ENCODE data around the gene CCN5.
"Not testable (repeated sequence)": the region's sequence is repeated elsewhere in the genome, so short reads cannot be mapped to it uniquely, and the experiment has no call there.

Gene CCN5

DNA sequence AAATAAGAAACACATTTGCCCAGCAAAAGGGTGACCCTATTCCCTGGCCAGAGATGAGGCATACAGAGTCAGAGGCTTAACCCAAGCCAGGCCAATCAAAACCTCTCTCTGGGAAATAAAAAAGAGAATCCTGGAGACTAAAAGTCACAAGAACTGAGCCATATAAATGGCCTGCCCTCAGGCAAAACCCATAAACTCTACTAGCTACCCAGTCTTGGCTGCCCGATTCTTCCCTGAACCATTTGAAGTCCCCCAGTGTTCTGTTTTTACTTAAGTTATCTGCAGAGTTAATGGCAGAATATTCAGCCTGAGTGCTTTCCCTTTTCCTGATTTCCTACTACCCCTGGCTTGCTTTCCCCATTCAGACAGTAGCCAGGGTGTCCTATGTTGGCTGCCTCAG, 44.4 kb downstream of the CCN5 start:
- intact Hi-C loops (cut with micrococcal nuclease) = no loop called here
- Mint-ChIP-seq H3K27ac (no peak overlapping the region), H3K4me1 (ENCODE audit: low read depth) (no peaks in the 10 kb centered on the region), H3K9me3 (no peaks in the 10 kb centered on the region), H3K36me3 (ENCODE audit: low read depth) (no peaks in the 10 kb centered on the region), H3K27me3 (peaks cover 7% of the 10 kb centered on the region), H3K4me3 (no peak overlapping the region)

DNA sequence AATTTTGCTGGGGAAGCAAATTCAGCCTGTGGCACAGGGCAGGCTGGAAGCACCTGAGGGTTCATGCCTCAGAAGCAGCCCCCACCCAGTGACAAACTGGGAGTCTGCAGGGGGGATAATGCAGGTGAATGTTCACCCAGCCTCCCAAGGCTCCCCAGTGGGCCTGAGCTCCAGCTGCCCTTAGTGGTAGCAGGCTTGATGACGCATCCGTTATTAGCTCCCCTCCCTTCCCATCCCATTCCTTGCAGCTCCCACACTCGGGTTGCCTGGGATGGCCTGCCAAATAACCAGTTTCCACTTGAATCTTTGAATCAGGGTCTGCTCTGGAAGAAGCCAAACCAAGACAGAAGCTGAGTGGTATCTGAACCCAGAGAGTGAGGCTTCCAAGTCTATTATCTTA, 46.3 kb downstream of the CCN5 start:
- intact Hi-C loops (cut with micrococcal nuclease) = no loop called here
- H3K36me3 Mint-ChIP-seq (ENCODE audit: low read depth) = no peaks in the 10 kb centered on the region
- no peak overlapping the region for H3K27ac Mint-ChIP-seq
- no peaks in the 10 kb centered on the region for H3K4me1 Mint-ChIP-seq (ENCODE audit: low read depth)
- H3K4me3 Mint-ChIP-seq = no peak overlapping the region
- H3K27me3 Mint-ChIP-seq = peaks cover 10% of the 10 kb centered on the region
- H3K9me3 Mint-ChIP-seq = no peaks in the 10 kb centered on the region

DNA sequence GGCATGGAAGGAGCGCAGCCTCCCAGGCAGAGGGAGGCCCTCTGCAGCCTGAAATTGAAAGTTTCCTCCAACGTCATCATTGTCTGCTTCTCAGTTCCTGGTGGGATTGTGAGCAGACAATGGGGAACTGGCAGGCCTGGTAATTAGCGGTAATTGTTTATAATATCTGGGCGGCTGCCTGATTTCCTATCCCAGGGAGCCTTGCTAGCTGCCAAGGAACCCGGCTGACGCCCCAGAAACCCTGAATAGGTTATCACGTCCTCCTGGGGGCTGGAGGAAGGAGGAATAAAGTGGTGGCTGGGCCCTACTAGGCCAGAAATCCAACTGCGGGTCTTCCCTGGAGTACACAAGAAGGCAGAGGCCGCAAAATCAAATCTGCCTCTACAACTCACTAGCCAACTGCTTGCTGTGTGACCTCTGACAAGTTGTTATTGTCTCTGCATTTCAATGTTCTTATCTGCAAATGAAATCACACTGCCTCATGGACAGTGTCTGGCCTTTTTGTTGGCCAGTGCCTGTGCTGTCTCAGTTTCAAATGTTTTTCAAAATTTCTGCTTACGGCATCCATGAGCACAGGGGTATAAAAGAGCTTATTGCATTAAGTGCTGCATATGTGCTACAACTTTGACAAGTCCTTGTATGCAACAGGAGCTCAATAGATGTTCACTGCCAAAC, 47.4 kb downstream of the CCN5 start:
- Mint-ChIP-seq H3K27ac (no peak overlapping the region), H3K4me3 (no peak overlapping the region), H3K27me3 (peaks cover 10% of the 10 kb centered on the region)

DNA sequence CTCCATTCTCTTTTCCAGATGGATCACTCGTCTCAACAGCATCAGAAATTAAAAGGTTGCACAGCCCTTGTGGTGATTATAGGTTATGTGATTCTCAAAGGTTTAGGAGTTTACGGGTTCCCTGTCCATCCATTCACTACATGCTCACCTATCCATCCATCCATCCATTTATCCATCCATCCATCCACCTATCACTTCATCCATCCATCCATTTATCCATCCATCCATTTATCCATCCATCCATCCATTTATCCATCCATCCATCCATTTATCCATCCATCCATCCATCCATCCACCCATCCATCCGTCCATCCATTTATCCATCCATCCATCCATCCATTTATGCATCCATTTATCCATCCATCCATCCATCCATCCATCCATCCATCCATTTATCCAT, 48.6 kb downstream of the CCN5 start:
- H3K27me3 Mint-ChIP-seq = peaks cover 13% of the 10 kb centered on the region
- intact Hi-C loops (cut with micrococcal nuclease); H3K9me3 Mint-ChIP-seq; H3K27ac Mint-ChIP-seq; H3K4me1 Mint-ChIP-seq (ENCODE audit: low read depth); H3K36me3 Mint-ChIP-seq (ENCODE audit: low read depth); H3K4me3 Mint-ChIP-seq: not testable (repeated sequence)

More for the DNA sequence above, 47.4 kb downstream of the CCN5 start:
- Mint-ChIP-seq H3K4me1 (ENCODE audit: low read depth) (no peaks in the 10 kb centered on the region), H3K36me3 (ENCODE audit: low read depth) (no peaks in the 10 kb centered on the region), H3K9me3 (no peaks in the 10 kb centered on the region)
- intact Hi-C loops (cut with micrococcal nuclease) = no loop called here

DNA sequence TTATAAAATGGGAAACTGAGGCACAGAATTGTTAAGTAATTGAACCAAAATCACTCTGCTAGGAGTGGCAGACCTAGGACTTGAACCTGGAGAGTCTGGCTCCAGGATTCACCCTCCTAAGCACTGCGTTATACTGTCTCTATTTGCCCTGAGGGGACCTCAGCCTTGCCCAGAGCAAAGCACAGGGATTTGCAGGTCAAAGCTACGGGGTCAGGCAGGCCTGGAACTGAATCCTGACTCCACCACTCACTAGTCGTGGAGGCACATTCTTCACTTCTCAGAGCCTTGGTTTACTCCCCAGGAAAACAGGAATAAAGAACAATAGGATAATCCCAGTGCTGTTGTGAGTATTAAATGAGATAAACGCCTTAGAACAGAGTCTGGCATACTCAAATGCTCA, 49.9 kb downstream of the CCN5 start:
- Mint-ChIP-seq H3K4me3 (no peak overlapping the region), H3K27ac (no peak overlapping the region), H3K4me1 (ENCODE audit: low read depth) (no peaks in the 10 kb centered on the region), H3K27me3 (peaks cover 10% of the 10 kb centered on the region), H3K9me3 (no peaks in the 10 kb centered on the region), H3K36me3 (ENCODE audit: low read depth) (no peaks in the 10 kb centered on the region)
- intact Hi-C loops (cut with micrococcal nuclease) = no loop called here

DNA sequence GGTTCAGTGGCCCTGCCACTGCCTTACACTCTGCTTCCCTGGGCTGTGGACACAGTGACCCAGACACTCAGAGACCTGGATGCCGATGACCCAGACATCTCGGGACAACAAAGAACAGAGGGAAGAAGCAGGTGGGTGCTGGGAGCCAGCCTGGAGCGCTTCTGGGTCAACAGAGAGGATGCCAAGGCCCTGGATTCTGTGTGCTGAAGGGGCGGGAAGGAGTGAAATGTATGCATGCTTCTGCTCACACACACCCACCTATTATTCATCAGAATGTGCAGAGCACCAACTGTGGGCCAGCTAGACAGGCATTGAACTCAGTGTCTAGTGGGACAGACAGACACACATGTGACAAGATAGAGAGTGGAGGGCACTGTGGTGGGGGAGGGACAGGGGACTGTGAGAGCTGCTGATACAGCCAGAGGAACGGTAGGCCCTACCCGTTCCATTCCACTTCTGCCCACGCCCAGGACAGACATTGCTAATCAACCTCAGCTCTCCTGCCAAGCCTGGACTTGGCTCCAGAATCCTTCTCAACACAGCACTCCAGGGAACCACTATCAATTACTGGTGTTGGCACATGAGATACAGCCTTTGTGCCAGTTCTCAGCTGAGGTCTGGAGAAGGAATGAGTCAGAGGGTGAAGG, 50.7 kb downstream of the CCN5 start:
- Mint-ChIP-seq H3K27me3 (peaks cover 10% of the 10 kb centered on the region), H3K27ac (no peak overlapping the region)

DNA sequence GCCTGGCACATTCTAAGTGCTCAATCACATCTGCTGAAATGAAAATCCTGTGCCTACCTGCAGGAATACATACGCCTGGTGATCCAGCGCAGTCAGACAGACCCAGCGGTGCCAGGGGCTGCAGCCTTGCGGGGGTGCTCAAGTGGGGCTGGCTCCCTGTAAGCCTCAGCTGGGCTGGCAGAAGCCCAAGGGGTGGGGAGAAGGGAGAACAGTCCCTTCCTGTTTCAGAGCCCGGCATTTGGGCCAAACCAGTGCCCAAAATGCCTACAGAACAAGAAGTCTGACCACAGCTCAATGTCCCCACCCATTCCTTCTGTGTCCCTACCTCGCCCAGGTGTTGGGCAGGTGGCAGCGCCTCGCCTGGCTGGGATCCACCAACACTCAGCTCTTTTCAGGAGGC, 53.1 kb downstream of the CCN5 start:
- no peak overlapping the region for H3K27ac Mint-ChIP-seq
- H3K4me1 Mint-ChIP-seq (ENCODE audit: low read depth) = no peaks in the 10 kb centered on the region
- intact Hi-C loops (cut with micrococcal nuclease) = no loop called here
- H3K27me3 Mint-ChIP-seq = peaks cover 16% of the 10 kb centered on the region
- no peak overlapping the region for H3K4me3 Mint-ChIP-seq
- H3K36me3 Mint-ChIP-seq (ENCODE audit: low read depth) = no peaks in the 10 kb centered on the region
- H3K9me3 Mint-ChIP-seq = no peaks in the 10 kb centered on the region

More for the DNA sequence above, 50.7 kb downstream of the CCN5 start:
- Mint-ChIP-seq H3K4me3 (no peak overlapping the region), H3K9me3 (no peaks in the 10 kb centered on the region), H3K4me1 (ENCODE audit: low read depth) (no peaks in the 10 kb centered on the region), H3K36me3 (ENCODE audit: low read depth) (no peaks in the 10 kb centered on the region)
- intact Hi-C loops (cut with micrococcal nuclease) = no loop called here

DNA sequence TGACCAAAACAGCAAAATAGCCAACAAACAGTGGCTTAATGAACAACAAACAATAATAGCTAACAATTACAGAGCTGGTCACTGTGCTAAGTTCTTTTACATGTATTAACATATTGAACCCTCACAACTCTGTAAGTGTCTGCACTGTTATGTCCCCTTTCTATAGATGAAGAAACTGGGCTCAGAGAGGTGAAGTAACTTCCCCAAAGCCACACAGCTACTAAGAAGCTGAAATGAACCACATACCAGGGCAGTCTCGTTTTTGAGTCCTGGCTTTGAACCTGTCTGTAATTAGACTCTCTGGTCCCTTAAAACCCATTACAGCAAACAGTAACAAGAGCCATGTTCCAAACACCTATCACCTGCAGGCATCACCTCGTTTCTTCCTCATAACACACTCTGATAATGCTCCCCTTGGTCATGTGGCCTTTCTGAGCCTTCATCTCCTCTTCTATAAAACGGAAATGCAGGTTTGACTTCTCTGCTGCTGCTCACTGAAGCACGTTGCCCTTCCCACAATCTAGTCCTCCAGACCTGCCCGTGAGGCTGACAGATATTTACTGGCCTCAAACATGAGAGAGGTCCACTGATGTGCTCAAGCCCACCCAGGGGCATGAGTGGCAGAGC, 53.8 kb downstream of the CCN5 start:
- Mint-ChIP-seq H3K36me3 (ENCODE audit: low read depth) (no peaks in the 10 kb centered on the region), H3K27ac (no peak overlapping the region), H3K27me3 (peaks cover 16% of the 10 kb centered on the region), H3K4me3 (no peak overlapping the region), H3K4me1 (ENCODE audit: low read depth) (no peaks in the 10 kb centered on the region), H3K9me3 (no peaks in the 10 kb centered on the region)
- intact Hi-C loops (cut with micrococcal nuclease) = no loop called here

DNA sequence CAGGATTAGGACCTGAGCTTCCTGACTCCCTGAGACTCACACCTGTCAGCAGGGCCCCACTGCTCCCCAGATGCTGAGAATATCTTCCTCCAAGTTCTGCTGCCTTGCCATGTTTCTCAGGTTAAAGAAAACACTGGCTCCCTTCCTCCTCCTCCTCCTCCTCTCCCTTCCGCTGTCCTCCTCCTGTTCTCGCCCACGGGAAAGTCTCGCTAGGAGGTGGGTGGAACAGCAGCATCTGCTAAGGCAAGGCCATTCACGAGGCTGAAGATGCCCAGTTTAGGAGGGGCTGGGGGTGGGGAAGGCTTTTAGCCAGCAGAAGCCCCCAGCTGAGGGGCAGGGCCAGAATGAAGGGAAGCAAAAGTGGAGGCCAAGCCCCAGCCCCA, 54.3 kb downstream of the CCN5 start:
- Mint-ChIP-seq H3K36me3 (ENCODE audit: low read depth) (no peaks in the 10 kb centered on the region), H3K27ac (no peak overlapping the region), H3K4me1 (ENCODE audit: low read depth) (no peaks in the 10 kb centered on the region), H3K9me3 (no peaks in the 10 kb centered on the region), H3K27me3 (peaks cover 16% of the 10 kb centered on the region), H3K4me3 (no peak overlapping the region)
- intact Hi-C loops (cut with micrococcal nuclease) = no loop called here

DNA sequence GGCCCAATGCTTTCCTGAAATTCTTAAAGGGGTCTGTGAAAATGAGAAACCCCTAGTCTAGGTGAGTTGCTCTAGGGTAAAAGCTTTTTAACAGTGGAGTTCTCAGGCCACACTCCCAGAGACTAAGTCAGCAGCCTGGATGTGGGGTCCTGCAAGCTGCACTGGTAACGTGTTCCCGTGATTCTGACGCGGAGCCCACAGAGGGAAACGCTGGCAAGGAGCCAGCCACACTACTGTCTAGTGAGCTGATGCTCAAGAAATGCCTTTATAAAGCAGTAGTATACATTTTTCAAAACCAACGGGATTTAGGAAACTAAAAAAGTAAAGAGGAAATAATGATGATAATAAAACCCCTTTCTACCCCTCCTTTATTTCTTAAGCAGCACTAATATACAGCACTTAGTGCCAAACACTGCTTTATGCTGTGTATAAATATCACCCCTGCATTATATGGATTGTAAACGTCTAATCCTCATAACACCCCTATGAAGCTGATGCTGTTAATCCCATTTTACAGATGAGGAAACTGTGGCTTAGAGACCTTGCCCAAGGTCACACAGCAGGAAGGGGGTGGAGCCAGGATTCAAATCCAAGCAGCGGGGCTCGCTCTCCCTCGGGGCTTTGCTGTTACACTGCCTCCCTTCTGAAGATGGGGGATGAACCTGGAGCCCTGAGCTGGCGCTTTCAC, 55.5 kb downstream of the CCN5 start:
- intact Hi-C loops (cut with micrococcal nuclease) = no loop called here
- Mint-ChIP-seq H3K36me3 (ENCODE audit: low read depth) (no peaks in the 10 kb centered on the region), H3K4me1 (ENCODE audit: low read depth) (no peaks in the 10 kb centered on the region), H3K4me3 (no peak overlapping the region), H3K27ac (no peak overlapping the region), H3K9me3 (no peaks in the 10 kb centered on the region), H3K27me3 (peaks cover 15% of the 10 kb centered on the region)

DNA sequence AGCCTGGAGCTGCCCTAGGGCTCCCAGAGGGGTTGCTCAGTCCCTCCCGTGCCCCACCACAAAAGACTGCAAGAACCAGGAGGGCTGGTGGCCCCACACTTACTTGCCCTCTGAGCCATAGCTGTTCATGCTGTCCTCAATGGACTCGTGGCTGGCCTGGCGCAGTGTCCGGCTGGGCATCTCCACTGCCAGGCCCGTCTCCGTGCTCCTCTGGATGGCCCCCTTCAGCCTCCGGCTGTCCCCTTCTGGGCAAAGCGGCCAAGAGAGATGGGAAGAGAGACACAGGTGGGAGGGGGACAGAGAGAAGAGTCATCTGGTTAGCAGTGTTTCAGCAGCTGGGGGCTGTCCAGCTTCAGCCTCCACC, 56.0 kb downstream of the CCN5 start:
- Mint-ChIP-seq H3K9me3 (no peaks in the 10 kb centered on the region), H3K4me1 (ENCODE audit: low read depth) (no peaks in the 10 kb centered on the region), H3K36me3 (ENCODE audit: low read depth) (no peaks in the 10 kb centered on the region), H3K27ac (no peak overlapping the region), H3K27me3 (peaks cover 13% of the 10 kb centered on the region), H3K4me3 (no peak overlapping the region)
- intact Hi-C loops (cut with micrococcal nuclease) = no loop called here

DNA sequence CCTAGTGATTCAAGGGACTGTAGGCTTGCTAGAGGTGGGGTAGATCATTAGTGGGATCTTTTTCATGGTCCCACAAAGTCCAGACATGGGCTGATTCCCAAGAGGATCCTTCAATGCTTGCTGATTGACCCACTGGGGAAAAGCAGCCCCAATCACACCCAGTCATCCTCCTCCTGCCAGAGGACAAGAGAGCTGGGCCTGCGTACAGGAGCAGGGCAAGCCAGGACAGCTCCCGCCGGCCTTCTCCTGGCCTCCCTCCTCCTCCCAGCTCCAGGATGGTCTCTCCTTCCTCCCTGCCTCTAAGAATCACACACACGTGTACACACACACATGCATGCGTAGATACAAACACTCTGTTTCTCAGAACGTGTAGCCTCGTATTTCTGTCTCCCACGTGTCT, 57.5 kb downstream of the CCN5 start:
- intact Hi-C loops (cut with micrococcal nuclease) = no loop called here
- H3K27ac Mint-ChIP-seq = no peak overlapping the region
- no peaks in the 10 kb centered on the region for H3K9me3 Mint-ChIP-seq
- no peak overlapping the region for H3K4me3 Mint-ChIP-seq
- H3K27me3 Mint-ChIP-seq = peaks cover 13% of the 10 kb centered on the region
- no peaks in the 10 kb centered on the region for H3K36me3 Mint-ChIP-seq (ENCODE audit: low read depth)
- no peaks in the 10 kb centered on the region for H3K4me1 Mint-ChIP-seq (ENCODE audit: low read depth)

DNA sequence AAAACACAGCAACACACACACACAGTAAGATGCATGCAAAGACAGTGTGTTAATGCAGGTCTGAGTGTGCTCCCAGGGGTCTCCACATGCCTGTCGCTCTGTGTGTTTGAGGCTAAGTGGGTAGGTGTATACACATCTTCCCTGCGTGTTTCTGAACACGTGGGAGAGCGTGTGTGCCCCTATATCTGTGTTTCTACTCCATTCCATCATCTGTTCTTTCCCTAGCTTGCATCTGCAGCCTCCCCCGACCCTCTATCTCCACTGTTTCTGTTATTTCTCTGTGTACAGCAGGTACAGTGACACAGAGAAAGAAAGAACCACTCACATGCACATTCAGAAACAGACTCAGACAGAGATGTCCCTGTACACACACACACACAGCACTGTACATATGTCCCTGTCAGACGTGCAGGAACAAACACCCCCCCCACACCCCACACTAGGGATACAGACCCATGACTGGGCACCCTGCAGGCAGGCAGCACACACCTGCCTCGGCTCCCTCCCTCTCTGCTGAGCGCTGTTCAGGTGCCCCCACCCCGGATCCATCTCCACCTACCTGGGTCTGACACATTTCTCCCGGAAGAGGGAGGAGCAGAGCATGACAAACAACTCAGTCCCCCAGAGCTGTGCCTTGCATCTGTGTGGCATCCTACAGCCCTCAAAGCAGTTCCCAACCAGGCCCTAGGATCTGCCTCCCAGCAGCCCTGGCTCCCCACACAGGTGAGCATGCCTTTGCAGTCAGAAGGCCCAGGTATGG, 58.1 kb downstream of the CCN5 start:
- peaks cover 12% of the 10 kb centered on the region for H3K27me3 Mint-ChIP-seq
- no peaks in the 10 kb centered on the region for H3K4me1 Mint-ChIP-seq (ENCODE audit: low read depth)
- intact Hi-C loops (cut with micrococcal nuclease) = no loop called here
- H3K9me3 Mint-ChIP-seq = no peaks in the 10 kb centered on the region
- no peaks in the 10 kb centered on the region for H3K36me3 Mint-ChIP-seq (ENCODE audit: low read depth)
- no peak overlapping the region for H3K27ac Mint-ChIP-seq
- H3K4me3 Mint-ChIP-seq = no peak overlapping the region

DNA sequence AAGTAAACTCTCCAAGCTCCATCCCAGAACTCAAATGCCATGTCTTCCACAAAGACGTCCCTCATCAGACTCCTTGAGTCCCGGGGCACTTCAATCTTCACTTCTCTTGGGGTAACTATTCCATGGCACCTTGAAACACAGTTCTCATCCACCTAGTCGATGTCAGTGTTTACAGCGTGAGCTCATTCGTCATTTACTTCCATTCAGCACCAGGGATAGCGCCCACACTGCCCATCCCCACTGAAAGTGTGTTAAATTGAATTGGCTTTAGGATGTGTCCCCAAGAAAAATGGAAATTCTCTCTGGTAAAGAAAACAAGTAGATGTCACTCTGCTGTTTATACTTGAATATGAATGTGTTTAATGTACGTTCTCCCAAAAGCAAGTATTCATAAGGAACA, 61.8 kb downstream of the CCN5 start:
- Mint-ChIP-seq H3K4me1 (ENCODE audit: low read depth) (no peaks in the 10 kb centered on the region), H3K9me3 (no peaks in the 10 kb centered on the region), H3K36me3 (ENCODE audit: low read depth) (no peaks in the 10 kb centered on the region), H3K4me3 (no peak overlapping the region), H3K27me3 (peaks cover 1% of the 10 kb centered on the region), H3K27ac (no peak overlapping the region)
- intact Hi-C loops (cut with micrococcal nuclease) = no loop called here
